Sciatic nerve (tissue), 2 donors: Measurements from ENCODE around the gene CDPF1. TPM values are rescaled to one million over a fixed set of nuclear protein-coding genes. Genes with fewer than 3 reads are reported as not detected.
"Not testable (repeated sequence)": the region's sequence is repeated elsewhere in the genome, so short reads cannot be mapped to it uniquely, and the experiment has no call there.

Source experiments
- ATAC-seq: fragments of 200-7000 bp; cut with Tn5 transposase; one replicate; pipeline ENCODE4 v1.9.1; 2020; ENCODE audit warnings: mild to moderate bottlenecking, moderate library complexity
- DNase-seq: peaks from one replicate; pipeline ENCODE4 v3.0.0-alpha.2; 2020; ENCODE audit warnings: low spot score
- intact Hi-C: fragments of 100-400 bp; cut with DNase I; formaldehyde crosslinking; loops from one replicate; pipeline ENCODE4 v1.14.2; 2022
- total RNA-seq: library from RNA; stranded (reverse); fragmentation: NEBNext Ultra II Directional; extraction: Animal tissue kit (Norgen Biotek cat#: 25700); gene quantifications from one replicate; pipeline ENCODE4 v1.2.1, GENCODE V29; 2021
- donor health status: DM: no; HTN: no; CAD: no.
- donor health status: DM: no; HTN: no; CAD: no.

Gene CDPF1
- total RNA-seq, 1 donor from 2014 or later, result 6.8 TPM

GRCh38 chr22:46286941-46287872, 37.1 kb upstream of the CDPF1 start:
- no peak for ATAC-seq
- DNase-seq, result no peak
- intact Hi-C loops, result no loop called here

- intact Hi-C loops, result no loop called here
- ATAC-seq, result no peak
- DNase-seq, result no peak
These were observed 35.9 kb upstream of the CDPF1 start for GRCh38 chr22:46286006-46286405.

- intact Hi-C loops, result no loop called here
- no peak for DNase-seq
- ATAC-seq, result no peak
These were observed 32.0 kb upstream of the CDPF1 start for GRCh38 chr22:46281866-46282678.

GRCh38 chr22:46280999-46281623, 31.0 kb upstream of the CDPF1 start:
- DNase-seq, result no peak
- intact Hi-C loops, result no loop called here
- peak; percentile 57 for ATAC-seq

- intact Hi-C loops, result no loop called here
- ATAC-seq (peak; percentile 12), DNase-seq (no peak)
These were observed 30.1 kb upstream of the CDPF1 start for GRCh38 chr22:46280063-46280817.

- ATAC-seq, result no peak
- intact Hi-C loops, result no loop called here
These were observed 28.9 kb upstream of the CDPF1 start for GRCh38 chr22:46278656-46279645.

GRCh38 chr22:46276563-46276962, 26.5 kb upstream of the CDPF1 start:
- DNase-seq (no peak), ATAC-seq (no peak)
- intact Hi-C loops, result no loop called here

More at GRCh38 chr22:46278656-46279645, 28.9 kb upstream of the CDPF1 start:
- no peak for DNase-seq

GRCh38 chr22:46275455-46276122, 25.5 kb upstream of the CDPF1 start:
- intact Hi-C loops, result no loop called here
- no peak for ATAC-seq
- DNase-seq, result no peak

- DNase-seq (no peak), ATAC-seq (no peak)
- intact Hi-C loops, result no loop called here
These were observed 24.3 kb upstream of the CDPF1 start for GRCh38 chr22:46274381-46274780.

GRCh38 chr22:46273432-46274148, 23.5 kb upstream of the CDPF1 start:
- intact Hi-C loops, result no loop called here
- DNase-seq (no peak), ATAC-seq (no peak)

GRCh38 chr22:46272762-46273431, 22.8 kb upstream of the CDPF1 start:
- intact Hi-C loops, result no loop called here
- no peak for DNase-seq

GRCh38 chr22:46272196-46272595, 22.1 kb upstream of the CDPF1 start:
- intact Hi-C loops, result no loop called here
- no peak for DNase-seq
- ATAC-seq, result no peak

More at GRCh38 chr22:46272762-46273431, 22.8 kb upstream of the CDPF1 start:
- no peak for ATAC-seq

- DNase-seq (peak; percentile 30), ATAC-seq (no peak)
- intact Hi-C loops, result no loop called here
These were observed 19.5 kb upstream of the CDPF1 start for GRCh38 chr22:46269564-46269963.

GRCh38 chr22:46267431-46268279, 17.6 kb upstream of the CDPF1 start, which contains the start of gene TTC38:
Gene TTC38, plus strand, starts transcription at chr22:46268008. Its CDS starts 32 bp downstream, at chr22:46268040.
- intact Hi-C loops, result no loop called here
- peak; percentile 94 for DNase-seq

GRCh38 chr22:46265627-46266026, 15.5 kb upstream of the CDPF1 start:
- ATAC-seq, intact Hi-C loops, DNase-seq: not testable (repeated sequence)

More at GRCh38 chr22:46267431-46268279, 17.6 kb upstream of the CDPF1 start, which contains the start of gene TTC38:
- ATAC-seq, result peak; percentile 98
